Endometrial microvascular endothelial cells (primary cell): ENCODE results near the gene VPS51. TPM values are rescaled to one million over a fixed set of nuclear protein-coding genes. Genes with fewer than 3 reads are reported as not detected.

Experiments used
- in situ Hi-C: cut with HindIII; loops from 2 replicates; pipeline ENCODE4 v1.10.0; 2017; ENCODE audit warnings: low sequenced_read_pairs, low pct_unique_long_range_greater_than_20kb; ENCODE audit errors: inconsistent ontology term
- total RNA-seq: library from RNA; depleted of rRNA; stranded (reverse); fragments of >200 nt; gene quantifications from one replicate; pipeline ENCODE4 v1.2.3, GENCODE V29; 2015; ENCODE audit errors: inconsistent ontology term

Gene VPS51
- total RNA-seq, 1 donor from 2014 or later = 219 TPM

DNA sequence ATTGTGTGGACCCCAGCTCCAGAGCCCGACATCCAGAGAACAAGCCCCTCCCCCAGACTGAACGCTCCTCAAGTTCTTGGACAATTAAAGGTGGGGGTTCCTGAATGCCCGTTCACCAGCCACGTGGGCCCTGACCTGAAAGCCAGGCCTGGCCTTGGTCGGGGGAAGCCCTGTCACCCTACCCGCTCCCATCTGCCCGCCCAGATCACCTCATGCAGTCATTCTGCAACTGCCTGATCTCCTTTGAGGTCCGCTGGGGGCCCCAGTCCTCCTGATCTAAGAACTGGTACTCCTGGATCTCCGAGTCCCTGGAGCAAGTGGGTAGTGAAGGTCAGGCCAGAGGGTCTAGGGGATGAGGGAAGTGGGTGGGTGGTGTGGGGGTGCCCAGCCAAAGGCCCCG is 28.6 kb upstream of the VPS51 start:
- in situ Hi-C loops = no loop called here

GRCh38 chr11:65069217-65069616 is 26.8 kb upstream of the VPS51 start:
- in situ Hi-C loops = no loop called here

GRCh38 chr11:65071907-65072630 is 23.9 kb upstream of the VPS51 start:
- in situ Hi-C loops = no loop called here

DNA sequence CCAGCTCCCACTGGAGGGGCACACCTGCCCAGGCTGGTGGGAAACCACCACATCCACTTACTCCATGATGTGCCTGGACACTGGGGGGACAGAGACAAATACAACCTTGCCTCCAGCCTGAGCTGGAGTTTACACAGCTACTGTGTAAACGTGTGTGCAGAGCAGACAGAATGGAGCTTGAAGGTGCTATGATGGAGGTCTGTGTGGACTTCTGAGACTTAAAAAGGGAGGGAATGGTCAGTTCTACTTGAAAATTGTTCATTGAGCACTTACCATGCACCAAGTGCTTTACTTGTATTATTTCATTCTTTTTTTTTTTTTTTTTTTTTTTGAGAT is 23.4 kb upstream of the VPS51 start:
- in situ Hi-C loops = no loop called here

DNA sequence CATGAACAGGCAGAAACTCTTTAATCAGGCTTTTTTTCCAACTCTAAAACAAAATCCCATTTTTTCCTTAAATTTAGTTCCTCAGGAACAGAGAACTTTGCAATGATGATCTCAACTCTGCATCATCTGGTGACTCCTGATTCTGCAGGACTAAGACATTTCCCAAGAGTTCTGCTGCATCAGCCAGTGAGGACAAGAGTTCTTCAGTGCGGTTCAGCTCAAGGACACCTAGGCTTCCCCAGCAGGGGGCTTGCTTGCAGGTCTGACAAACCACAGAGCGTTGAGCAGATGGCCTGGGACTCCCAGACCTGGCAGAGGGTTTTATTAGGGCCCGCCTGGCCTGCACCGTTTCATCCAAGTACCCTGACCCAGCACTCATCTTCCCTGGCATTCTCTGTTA is 18.6 kb upstream of the VPS51 start:
- in situ Hi-C loops = no loop called here

- in situ Hi-C loops = no loop called here
These were observed 17.9 kb upstream of the VPS51 start for GRCh38 chr11:65078151-65078550.

DNA sequence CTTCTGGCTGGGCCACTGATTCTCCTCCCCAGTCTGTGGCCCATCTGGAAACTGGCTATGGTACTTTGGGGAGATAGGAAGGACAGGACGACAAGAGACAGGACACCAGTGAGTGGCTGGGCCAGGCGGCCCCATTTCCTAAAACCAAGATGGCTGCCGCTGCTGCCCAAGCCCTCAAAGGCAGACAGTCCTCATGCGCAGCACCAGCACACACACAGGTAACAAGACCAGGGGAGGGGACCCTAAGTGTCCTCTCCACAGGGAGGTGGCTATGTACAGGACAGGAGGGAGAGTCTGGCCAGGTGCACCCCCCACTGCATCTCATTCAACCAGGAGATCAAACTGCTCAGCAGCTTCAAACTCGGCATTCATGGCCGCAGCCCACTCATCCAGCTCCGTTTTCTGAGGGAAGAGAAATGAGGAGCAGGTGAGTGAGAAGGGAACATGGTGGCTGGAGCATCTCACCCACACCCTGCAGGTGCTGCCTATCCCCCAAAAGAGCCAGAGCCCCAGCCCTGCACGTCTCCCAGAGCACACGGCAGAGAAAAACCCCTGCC is 17.1 kb upstream of the VPS51 start:
- in situ Hi-C loops = no loop called here

DNA sequence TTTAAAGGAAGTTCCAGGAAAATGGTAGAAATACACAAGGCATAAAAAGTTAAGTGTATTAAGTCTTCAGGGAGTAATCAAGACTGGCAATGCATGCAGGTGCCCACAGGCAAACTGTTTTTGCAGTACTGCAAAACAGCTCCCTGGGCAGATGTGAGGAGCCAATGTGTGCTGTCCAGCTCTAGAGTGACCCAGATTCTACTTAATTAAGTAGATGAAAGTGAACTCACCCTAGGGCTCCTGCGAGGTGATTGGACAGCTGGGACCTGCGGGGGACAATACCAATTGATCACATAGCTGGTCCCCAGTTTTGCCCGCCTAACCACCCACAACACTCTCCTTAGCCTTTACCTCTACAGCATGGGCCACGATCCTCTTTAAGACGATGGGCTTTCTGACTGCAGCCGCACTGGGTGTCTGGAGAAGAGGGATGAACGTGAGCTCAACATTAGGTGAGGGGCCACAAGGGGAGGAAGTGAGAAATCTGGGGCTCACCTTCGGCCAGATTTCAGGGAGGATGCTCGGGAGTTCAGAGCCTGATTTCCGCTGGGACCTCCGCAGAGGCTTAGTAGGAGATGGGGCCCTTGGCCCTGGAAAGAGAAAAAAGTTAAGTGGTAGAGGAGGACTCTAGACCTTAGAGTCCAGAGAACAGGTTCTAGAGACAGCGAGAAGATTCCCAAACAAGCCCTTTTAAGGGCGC is 12.7 kb upstream of the VPS51 start:
- in situ Hi-C loops = no loop called here

- in situ Hi-C loops = no loop called here
These were observed 12.0 kb upstream of the VPS51 start, which contains the start of the genes CDCA5 and ZFPL1 for GRCh38 chr11:65083834-65084597. Gene CDCA5 (minus strand): TSS chr11:65084040. CDS start chr11:65083978, 62 bp downstream. Gene ZFPL1 (plus strand): TSS chr11:65084222. CDS start chr11:65084699, 477 bp downstream.

GRCh38 chr11:65084598-65085375 is 11.2 kb upstream of the VPS51 start:
- in situ Hi-C loops = no loop called here

DNA sequence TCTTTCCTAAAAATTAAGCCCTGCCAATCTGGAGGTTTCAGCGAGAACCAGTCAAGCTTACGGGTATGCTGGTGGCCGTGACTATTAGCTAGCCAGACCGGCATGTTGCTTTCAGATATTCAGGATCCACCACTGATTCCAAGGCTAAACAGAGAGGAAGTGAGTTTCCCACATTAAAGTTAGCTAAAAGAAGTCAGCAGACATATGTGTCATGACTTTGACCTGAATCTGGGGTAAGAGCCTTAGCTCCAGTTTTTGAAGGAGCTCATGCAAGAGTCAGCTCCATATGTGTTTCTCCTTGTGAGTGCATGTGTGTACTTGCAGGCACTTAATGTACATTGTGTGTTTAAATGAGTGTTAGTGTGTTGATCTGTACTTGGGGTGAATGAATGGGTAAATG is 10.6 kb upstream of the VPS51 start:
- in situ Hi-C loops = no loop called here

- in situ Hi-C loops = no loop called here
These were observed 9.2 kb upstream of the VPS51 start for GRCh38 chr11:65086809-65087208.

DNA sequence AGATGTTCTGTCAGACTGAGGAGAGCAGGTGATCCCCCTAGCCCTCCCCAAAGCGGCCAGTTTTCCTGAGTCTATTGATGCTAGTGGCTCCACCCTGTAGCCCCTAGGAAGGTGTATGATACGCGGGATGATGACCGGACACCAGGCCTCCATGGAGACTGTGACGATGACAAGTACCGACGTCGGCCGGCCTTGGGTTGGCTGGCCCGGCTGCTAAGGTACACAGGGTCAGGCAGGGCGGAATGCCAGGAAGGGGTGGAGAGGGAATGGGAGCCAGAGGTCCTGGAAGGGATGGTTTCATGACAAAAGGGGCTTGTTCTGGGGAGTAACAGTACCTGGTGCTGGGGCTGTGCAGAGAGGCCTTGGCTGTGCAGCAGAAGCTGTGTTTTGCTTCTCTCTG is 8.8 kb upstream of the VPS51 start:
- in situ Hi-C loops = no loop called here

DNA sequence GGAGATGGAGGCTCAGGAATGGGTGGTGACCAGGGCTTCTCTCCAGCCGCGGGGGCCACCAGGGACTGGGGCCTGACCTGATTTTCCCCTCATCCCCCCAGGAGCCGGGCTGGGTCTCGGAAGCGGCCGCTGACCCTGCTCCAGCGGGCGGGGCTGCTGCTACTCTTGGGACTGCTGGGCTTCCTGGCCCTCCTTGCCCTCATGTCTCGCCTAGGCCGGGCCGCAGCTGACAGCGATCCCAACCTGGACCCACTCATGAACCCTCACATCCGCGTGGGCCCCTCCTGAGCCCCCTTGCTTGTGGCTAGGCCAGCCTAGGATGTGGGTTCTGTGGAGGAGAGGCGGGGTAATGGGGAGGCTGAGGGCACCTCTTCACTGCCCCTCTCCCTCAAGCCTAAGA is 8.2 kb upstream of the VPS51 start:
- in situ Hi-C loops = no loop called here

DNA sequence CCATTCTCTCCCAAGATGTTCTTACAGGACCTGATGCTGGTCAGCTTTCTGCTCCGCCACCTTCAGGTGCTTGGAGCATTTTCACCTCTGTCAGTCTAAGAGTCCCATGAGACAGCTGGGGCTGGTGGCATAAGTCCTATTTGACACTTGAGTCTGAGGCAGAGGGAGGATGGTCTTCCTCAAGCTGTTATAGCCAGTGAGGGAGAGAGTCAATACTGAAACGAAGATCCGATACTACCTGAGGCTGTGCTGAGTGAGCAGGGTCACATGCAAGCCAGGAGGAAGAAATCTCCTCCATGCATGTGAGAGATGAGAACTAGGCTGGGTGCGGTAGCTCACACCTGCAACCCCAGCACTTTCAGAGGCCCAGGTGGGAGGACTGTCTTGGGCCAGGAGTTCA is 6.4 kb upstream of the VPS51 start:
- in situ Hi-C loops = no loop called here

GRCh38 chr11:65090628-65091027 is 5.4 kb upstream of the VPS51 start:
- in situ Hi-C loops = no loop called here

DNA sequence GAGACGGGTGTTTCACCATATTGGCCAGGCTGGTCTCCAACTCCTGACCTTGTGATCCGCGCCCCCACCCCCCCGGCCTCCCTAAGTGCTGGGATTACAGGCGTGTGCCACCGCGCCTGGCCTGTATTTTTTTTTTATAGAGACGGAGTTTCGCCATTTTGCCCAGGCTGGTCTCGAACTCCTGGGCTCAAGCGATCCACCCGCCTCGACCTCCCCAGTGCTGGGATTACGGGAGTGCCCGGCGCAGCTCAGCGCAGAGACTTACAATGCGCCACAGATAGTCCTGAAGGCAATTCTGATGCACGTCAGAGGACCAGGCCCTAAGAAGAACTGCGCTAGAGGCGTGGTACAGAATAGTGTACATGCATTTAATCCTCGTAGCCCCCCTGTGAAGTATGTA is 587 bp upstream of the VPS51 start:
- in situ Hi-C loops = no loop called here

GRCh38 chr11:65096926-65097325 is 912 bp downstream of the VPS51 start:
- in situ Hi-C loops = no loop called here
